Iris pigment epithelial cell (primary cell): ENCODE results near the gene PRKCI.
"Not testable (repeated sequence)": the region's sequence is repeated elsewhere in the genome, so short reads cannot be mapped to it uniquely, and the experiment has no call there.

Experiments
- DNase-seq: peaks from one replicate; pipeline ENCODE4 v3.0.0-alpha.2; 2011; ENCODE audit warnings: low read depth

Gene PRKCI

GRCh38 chr3:170221924-170222646 is at the start of gene PRKCI:
Gene PRKCI (plus strand): TSS chr3:170222424. CDS start chr3:170222670, 246 bp downstream.
- peak; percentile 98 for DNase-seq

GRCh38 chr3:170178651-170179050 is 43.6 kb upstream of the PRKCI start:
- no peak for DNase-seq

- no peak for DNase-seq
These were observed 42.8 kb upstream of the PRKCI start for GRCh38 chr3:170179432-170179831.

DNA sequence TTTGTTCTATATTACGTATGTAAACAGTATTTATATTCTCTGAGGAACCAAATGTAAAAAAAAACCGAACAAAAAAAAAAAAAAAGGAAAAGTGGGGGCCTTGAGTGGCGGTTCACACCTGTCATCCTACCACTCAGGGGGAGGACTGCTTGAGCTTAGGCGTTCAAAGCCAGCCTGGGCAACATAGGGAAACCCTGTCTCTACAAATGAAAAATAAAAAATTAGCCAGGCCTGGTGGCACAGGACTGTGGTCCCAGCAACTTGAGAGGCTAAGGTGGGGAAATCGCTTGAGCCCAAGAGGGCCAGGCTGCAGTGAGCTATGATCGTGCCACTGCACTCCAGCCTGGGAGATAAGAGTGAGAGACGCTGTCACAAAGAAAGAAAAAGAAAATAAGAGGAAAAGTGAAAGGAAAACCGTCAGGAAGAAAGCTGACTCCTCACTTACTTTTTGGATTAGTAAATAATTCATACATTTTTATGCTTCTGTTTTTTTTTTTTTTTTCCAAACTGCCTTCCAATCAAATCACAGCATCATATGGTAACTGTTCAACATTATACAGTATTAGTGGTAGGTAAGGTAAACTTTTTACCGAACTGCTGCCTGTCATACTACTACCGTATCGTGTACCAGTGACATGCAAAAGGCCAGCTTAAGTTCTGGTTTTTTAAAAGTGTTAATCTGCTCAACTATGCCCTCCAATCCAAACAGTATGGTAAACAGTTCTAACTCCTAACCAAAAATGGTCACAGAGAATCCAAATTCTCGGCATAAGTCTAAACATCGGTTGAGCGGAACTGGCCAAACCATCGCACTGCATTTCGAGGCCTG is 41.9 kb upstream of the PRKCI start:
- peak; percentile 34 for DNase-seq

GRCh38 chr3:170180908-170181885 is 41.0 kb upstream of the PRKCI start, which contains the start of gene PHC3:
Gene PHC3 (minus strand): TSS chr3:170181733. CDS start chr3:170181715, 18 bp downstream.
- peak; percentile 87 for DNase-seq

- DNase-seq, result no peak
These were observed 32.6 kb upstream of the PRKCI start for GRCh38 chr3:170189398-170190256.

DNA sequence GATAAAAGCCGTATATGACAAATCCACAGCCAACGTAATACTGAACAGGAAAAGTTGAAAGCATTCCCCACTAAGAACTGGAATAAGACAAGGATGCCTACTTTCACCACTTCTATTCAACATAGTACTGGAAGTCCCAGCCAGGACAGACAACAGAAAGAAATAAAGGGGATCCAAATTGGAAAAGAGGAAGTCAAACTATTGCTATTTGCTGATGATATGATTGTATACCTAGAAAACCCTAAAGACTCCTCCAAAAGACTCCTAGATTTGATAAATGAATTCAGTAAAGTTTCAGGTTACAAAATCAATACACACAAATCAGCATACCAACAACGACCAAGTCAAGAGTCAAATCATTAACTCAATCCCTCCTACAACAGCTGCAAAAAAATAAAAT is 26.5 kb upstream of the PRKCI start:
- not testable (repeated sequence) for DNase-seq

GRCh38 chr3:170196833-170197232 is 25.4 kb upstream of the PRKCI start:
- DNase-seq, result peak; percentile 22

GRCh38 chr3:170200987-170201386 is 21.2 kb upstream of the PRKCI start:
- no peak for DNase-seq

- DNase-seq, result no peak
These were observed 20.7 kb upstream of the PRKCI start for GRCh38 chr3:170201527-170201926.

DNA sequence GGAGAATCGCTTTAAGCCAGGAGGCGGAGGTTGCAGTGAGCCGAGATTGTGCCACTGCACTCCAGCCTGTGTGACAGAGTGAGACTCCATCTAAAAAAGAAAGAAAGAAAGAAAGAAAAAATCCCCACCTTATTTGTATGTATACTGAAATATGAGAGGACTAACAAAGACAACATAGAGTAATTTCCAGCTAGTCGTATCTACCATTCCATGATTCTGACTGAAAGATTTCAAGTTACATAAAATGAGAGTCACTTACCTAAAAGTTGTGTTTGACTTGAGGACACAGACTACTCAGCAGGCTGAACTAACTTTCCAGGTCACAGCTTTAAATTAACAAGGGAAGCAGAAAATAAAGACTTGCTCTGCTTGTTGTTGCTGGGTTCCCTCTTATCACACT is 18.8 kb upstream of the PRKCI start:
- no peak for DNase-seq

GRCh38 chr3:170204023-170204472 is 18.2 kb upstream of the PRKCI start:
- DNase-seq, result no peak

- no peak for DNase-seq
These were observed 17.7 kb upstream of the PRKCI start for GRCh38 chr3:170204509-170204908.

DNA sequence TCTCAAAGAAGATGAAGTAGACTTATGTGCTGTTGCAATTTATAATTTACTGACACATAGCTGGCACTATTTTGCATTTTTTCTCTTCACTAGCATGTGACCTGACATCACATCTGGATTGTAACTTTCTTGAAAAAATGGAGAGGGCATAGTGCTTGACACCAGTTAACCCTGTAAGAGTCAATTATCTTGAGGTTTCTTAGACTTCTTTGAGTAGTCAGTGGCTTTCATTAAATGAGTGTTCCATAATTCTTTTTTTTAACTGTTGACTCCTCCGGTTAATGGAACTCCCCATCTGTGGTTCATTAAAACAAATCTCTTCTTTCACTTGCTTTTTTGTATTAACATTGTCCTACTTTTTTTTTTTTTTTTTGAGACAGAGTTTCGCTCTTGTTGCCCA is 16.9 kb upstream of the PRKCI start:
- no peak for DNase-seq

DNA sequence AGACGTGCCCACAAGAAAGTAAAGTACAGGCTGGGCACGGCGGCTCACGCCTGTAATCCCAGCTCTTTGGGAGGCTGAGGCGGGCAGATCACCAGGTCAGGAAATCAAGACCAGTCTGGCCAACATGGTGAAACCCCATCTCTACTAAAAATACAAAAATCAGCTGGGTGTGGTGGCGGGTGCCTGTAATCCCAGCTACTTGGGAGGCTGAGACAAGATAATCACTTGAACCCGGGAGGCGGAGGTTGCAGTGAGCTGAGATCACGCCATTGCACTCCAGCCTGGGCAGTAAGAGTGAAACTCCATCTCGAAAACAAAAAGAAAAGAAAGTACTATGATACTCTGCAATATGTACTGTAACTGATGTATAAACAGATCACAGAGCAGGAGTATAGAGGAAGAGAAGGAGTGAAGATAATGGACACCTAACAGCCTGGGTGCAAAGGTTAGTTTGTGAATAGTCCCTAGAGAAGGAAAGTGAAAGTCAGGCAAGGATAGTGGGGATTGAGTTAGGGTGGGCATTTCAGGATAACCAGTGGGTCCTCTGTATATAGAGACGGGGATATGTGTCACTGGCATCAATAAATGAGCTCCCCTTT is 16.0 kb upstream of the PRKCI start:
- DNase-seq, result not testable (repeated sequence)

DNA sequence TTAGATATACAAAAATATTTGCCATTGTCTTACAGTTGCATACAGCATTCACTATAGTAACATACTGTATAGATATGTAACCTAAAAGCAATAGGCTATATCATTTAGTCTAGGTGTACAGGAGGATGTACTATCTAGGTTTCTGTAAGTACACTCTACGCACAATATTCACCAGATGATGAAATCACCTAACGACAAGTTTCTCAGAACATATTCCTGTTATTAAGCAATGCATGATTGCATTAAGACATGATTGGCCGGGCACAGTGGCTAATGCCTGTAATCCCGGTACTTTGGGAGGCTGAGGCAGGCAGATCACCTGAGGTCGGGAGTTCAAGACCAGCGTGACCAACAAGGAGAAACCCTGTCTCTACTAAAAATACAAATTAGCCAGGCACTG is 14.5 kb upstream of the PRKCI start:
- peak; percentile 49 for DNase-seq

DNA sequence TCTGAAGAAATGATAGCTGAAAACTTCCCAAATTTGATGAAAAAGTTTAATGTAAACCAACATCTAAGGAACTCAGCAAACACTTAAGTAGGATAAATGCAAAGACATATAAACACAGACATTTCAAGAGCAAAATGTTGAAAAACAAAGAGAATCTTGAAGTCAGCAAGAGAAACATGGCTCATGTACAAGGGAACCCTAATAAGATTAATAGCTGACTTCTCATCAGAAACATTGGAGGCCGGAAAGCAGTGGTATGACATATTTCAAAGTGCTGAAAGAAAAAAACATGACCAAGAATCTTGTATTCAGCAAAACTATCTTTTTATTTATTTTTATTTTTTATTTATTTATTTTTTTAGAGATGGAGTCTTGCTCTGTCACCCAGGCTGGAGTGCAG is 10.6 kb upstream of the PRKCI start:
- no peak for DNase-seq

GRCh38 chr3:170219850-170220249 is 2.4 kb upstream of the PRKCI start:
- no peak for DNase-seq

- no peak for DNase-seq
These were observed 1.4 kb upstream of the PRKCI start for GRCh38 chr3:170220871-170221270.
